ENCODE measurements around the gene KCNH4. TPM values are rescaled to one million over a fixed set of nuclear protein-coding genes. Genes with fewer than 3 reads are reported as not detected.
A peak's percentile ranks its signal among the peaks of the same experiment; 100 is the strongest.

KCNH4 gene
- total and polyA plus RNA-seq, 9 donors: 0.07 to 0.40 (median 0.12) TPM; not detected in 4

DNA sequence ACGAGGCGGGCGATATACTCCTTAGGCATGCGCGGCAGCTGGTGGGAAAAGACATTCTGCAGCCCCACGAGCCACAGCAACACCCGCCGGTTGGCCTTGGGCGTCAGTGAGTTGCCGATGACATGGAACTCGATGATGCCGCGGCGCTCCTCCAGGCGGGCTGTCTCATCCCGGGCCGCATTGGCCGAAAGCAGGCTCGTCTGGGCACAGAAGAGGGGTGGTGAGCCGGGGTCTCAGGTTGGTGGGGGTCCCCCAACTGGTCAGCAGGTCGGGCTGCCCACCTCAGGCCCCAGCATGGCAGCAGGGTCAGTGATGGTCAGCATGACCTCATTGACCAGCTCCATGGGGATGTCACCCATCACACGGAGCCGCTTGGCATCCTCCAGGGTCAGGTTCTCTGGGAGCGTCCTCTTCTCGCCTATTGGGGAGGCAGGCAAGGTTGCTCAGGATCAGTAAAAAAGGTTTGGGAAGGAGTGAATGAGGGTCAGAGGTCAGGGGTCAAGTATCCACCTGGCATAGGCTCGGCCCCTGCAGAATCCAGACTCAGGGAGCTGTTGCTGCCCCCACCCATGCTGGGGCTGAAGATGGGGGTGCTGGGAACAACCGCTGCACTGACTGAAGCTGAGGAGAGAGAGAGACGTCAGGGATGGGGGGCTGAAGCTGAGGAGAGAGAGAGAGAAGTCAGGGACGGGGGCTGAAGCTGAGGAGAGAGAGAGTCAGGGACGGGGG lies 63.4 kb downstream of the KCNH4 start:
- DNase-seq: no peak
- peaks cover 7% of the 10 kb centered on the region for H3K4me1 ChIP-seq (ENCODE audit: insufficient read depth)

GRCh38 chr17:42116705-42117396 lies 64.1 kb downstream of the KCNH4 start:
- H3K36me3 ChIP-seq: no peaks in the 10 kb centered on the region
- intact Hi-C loops (cut with DNase I): loop anchor here (2.0 to 10.0 kb wide), 8 partner anchors 50 to 155 kb away; partner anchors contain the start of genes CNP (in 1 of the 4) and NKIRAS2 (in 1 of the 4)

More for the DNA sequence above, 63.4 kb downstream of the KCNH4 start:
- intact Hi-C loops (cut with DNase I): loop anchor here (2.0 to 10.0 kb wide), 8 partner anchors 50 to 155 kb away; partner anchors contain the start of genes CNP (in 1 of the 4) and NKIRAS2 (in 1 of the 4)
- Histone ChIP-seq H3K27me3 (no peaks in the 10 kb centered on the region), H3K27ac (no peak overlapping the region), H3K36me3 (no peaks in the 10 kb centered on the region), H3K9me3 (no peaks in the 10 kb centered on the region), H3K4me3 (no peak overlapping the region)
- TF ChIP-seq POLR2A (IDR thresholded peaks at IDR 0.05): no peak
- TF ChIP-seq, protein P1, sequence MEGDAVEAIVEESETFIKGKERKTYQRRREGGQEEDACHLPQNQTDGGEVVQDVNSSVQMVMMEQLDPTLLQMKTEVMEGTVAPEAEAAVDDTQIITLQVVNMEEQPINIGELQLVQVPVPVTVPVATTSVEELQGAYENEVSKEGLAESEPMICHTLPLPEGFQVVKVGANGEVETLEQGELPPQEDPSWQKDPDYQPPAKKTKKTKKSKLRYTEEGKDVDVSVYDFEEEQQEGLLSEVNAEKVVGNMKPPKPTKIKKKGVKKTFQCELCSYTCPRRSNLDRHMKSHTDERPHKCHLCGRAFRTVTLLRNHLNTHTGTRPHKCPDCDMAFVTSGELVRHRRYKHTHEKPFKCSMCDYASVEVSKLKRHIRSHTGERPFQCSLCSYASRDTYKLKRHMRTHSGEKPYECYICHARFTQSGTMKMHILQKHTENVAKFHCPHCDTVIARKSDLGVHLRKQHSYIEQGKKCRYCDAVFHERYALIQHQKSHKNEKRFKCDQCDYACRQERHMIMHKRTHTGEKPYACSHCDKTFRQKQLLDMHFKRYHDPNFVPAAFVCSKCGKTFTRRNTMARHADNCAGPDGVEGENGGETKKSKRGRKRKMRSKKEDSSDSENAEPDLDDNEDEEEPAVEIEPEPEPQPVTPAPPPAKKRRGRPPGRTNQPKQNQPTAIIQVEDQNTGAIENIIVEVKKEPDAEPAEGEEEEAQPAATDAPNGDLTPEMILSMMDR (IDR thresholded peaks at IDR 0.05): no peak
- no peak for TF ChIP-seq EP300 (IDR thresholded peaks at IDR 0.05)
- WGBS, 3 donors: 68 to 78% (median 69%) methylated on average over 30 of the region's 30 CpGs

DNA sequence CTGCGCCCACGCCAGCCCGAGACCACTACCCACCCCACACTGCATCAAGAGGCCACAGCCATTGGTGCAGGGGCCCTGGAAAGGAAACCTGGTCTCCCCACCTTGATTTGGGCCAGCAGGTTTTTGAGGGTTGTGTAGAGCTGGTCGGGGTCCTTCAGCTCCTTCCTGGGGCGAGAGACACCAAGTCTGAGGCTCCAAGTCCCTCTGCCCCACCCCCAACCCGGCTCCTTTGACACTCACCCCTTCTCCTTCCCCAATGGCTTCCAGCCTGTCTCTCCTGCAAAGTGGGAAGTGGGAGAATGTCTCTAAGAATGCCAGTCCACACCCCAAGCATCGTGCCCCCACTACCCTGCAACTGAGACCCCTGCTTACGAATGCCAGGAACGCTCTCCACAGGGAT lies 66.8 kb downstream of the KCNH4 start:
- Histone ChIP-seq H3K9me3 (no peaks in the 10 kb centered on the region), H3K27me3 (no peaks in the 10 kb centered on the region), H3K4me3 (no peak overlapping the region), H3K27ac (no peak overlapping the region), H3K36me3 (no peaks in the 10 kb centered on the region), H3K4me1 (ENCODE audit: insufficient read depth) (peaks cover 10% of the 10 kb centered on the region)
- 83 to 90% (median 86%) methylated on average over 9 of the region's 9 CpGs for WGBS, 3 donors
- intact Hi-C loops (cut with DNase I): loop anchor here in 3 of 4 donors (5.0 to 10.0 kb wide), 4 partner anchors 42 to 149 kb away; partner anchors contain the start of gene CNP (in 1 of the 3)
- DNase-seq: no peak
- TF ChIP-seq POLR2A (IDR thresholded peaks at IDR 0.05): no peak
- no peak for TF ChIP-seq EP300 (IDR thresholded peaks at IDR 0.05)
- TF ChIP-seq, protein P1 (IDR thresholded peaks at IDR 0.05): no peak

More at GRCh38 chr17:42116705-42117396, 64.1 kb downstream of the KCNH4 start:
- no peaks in the 10 kb centered on the region for H3K9me3 ChIP-seq
- H3K27me3 ChIP-seq: no peaks in the 10 kb centered on the region
- peak; percentile 79 to 91 (median 87) for DNase-seq
- peaks cover 8% of the 10 kb centered on the region for H3K4me1 ChIP-seq (ENCODE audit: insufficient read depth)
- TF ChIP-seq EP300 (IDR thresholded peaks at IDR 0.05) (no peak), POLR2A (IDR thresholded peaks at IDR 0.05) (no peak)
- TF ChIP-seq, protein P1 (IDR thresholded peaks at IDR 0.05): peak; percentile 71 to 82 (median 78)
- 20 to 25% (median 21%) methylated on average over 17 to 18 of the region's 18 CpGs for WGBS, 3 donors
- H3K27ac ChIP-seq: no peak overlapping the region
- no peak overlapping the region for H3K4me3 ChIP-seq

- H3K36me3 ChIP-seq: no peaks in the 10 kb centered on the region
- WGBS, 3 donors: 77 to 85% (median 79%) methylated on average over 27 to 28 of the region's 28 CpGs
Measured at GRCh38 chr17:42113293-42114069, 67.5 kb downstream of the KCNH4 start.

More at GRCh38 chr17:42113293-42114069, 67.5 kb downstream of the KCNH4 start:
- intact Hi-C loops (cut with DNase I): loop anchor here in 3 of 4 donors (5.0 to 10.0 kb wide), 4 partner anchors 41 to 149 kb away; partner anchors contain the start of gene CNP (in 1 of the 3)
- Histone ChIP-seq H3K27ac (peak overlapping the region; percentile 72 to 88), H3K4me1 (ENCODE audit: insufficient read depth) (peaks cover 10% of the 10 kb centered on the region), H3K27me3 (no peaks in the 10 kb centered on the region), H3K9me3 (no peaks in the 10 kb centered on the region), H3K4me3 (no peak overlapping the region)
- DNase-seq: no peak
- TF ChIP-seq, protein P1 (IDR thresholded peaks at IDR 0.05): no peak
- TF ChIP-seq EP300 (IDR thresholded peaks at IDR 0.05) (no peak), POLR2A (IDR thresholded peaks at IDR 0.05) (no peak)

Measured in ovary (tissue), 9 donors.